ENCODE measurements around the gene ZNF770. TPM values are rescaled to one million over a fixed set of nuclear protein-coding genes. Genes with fewer than 3 reads are reported as not detected.
"Not testable (repeated sequence)": the region's sequence is repeated elsewhere in the genome, so short reads cannot be mapped to it uniquely, and the experiment has no call there.

ZNF770 gene
- total and polyA plus RNA-seq, 12 donors: 8.7 to 52.7 (median 39.0) TPM

DNA sequence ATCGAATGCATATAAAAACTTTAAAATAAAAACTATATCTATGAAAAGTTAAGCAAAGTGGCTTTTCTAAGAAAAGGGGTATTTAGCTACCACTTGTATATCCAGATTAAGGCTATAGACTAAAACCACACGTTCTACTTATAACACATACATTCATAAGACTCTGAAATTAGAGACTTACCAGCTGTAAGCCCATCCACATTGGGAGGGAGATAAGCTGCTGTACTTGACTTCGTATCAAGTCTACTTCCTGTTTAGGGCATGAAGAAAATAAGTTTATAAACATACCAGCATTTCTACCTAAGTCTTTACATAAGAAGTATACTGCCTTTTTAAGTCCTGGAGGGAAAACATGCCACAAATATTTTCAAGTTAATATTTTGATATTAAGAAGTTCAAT, 46.3 kb downstream of the ZNF770 start:
- Histone ChIP-seq H3K36me3 (peaks cover 0 to 94% (median 56%) of the 10 kb centered on the region in 9 donors), H3K9me3 (no peaks in the 10 kb centered on the region), H3K4me3 (no peak overlapping the region), H3K27ac (no peak overlapping the region), H3K27me3 (no peaks in the 10 kb centered on the region), H3K4me1 (peaks cover 0 to 8% (median 0%) of the 10 kb centered on the region in 9 donors)
- ATAC-seq (no peak), DNase-seq (no peak)
- intact Hi-C loops (cut with DNase I): no loop called here
- TF ChIP-seq, protein P1, sequence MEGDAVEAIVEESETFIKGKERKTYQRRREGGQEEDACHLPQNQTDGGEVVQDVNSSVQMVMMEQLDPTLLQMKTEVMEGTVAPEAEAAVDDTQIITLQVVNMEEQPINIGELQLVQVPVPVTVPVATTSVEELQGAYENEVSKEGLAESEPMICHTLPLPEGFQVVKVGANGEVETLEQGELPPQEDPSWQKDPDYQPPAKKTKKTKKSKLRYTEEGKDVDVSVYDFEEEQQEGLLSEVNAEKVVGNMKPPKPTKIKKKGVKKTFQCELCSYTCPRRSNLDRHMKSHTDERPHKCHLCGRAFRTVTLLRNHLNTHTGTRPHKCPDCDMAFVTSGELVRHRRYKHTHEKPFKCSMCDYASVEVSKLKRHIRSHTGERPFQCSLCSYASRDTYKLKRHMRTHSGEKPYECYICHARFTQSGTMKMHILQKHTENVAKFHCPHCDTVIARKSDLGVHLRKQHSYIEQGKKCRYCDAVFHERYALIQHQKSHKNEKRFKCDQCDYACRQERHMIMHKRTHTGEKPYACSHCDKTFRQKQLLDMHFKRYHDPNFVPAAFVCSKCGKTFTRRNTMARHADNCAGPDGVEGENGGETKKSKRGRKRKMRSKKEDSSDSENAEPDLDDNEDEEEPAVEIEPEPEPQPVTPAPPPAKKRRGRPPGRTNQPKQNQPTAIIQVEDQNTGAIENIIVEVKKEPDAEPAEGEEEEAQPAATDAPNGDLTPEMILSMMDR (IDR thresholded peaks at IDR 0.05): no peak
- WGBS, 2 donors: 61 to 69% methylated on average over 3 of the region's 3 CpGs

DNA sequence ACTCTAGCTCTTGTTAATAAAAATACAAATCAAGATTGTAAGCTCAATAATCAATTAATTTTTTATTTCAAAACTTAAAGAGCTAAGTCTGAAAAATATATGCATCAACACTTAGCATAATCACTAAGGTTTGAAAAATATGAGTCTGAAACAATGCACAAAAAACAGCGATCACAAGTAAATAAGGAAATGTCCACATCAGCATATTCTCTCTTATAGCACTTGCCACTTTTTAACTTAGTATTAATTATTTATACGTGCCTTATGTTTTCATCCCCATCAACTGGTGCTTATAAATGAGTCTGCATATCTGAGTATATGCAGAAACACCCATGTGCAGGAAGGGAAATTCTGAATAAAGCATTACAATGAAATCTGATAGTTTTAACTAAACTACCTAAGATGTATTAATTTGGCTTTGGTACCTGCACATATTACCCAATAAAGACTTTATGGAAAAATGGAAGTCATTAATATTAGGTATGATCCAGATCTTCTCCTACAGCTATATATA, 46.8 kb downstream of the ZNF770 start:
- ATAC-seq (no peak), DNase-seq (no peak)
- Histone ChIP-seq H3K36me3 (peaks cover 0 to 100% (median 56%) of the 10 kb centered on the region in 9 donors), H3K27me3 (no peaks in the 10 kb centered on the region), H3K9me3 (no peaks in the 10 kb centered on the region), H3K4me3 (no peak overlapping the region), H3K4me1 (peaks cover 0 to 8% (median 0%) of the 10 kb centered on the region in 9 donors), H3K27ac (no peak overlapping the region)
- 95 to 99% methylated on average over 2 of the region's 2 CpGs for WGBS, 2 donors
- TF ChIP-seq, protein P1 (IDR thresholded peaks at IDR 0.05): no peak
- intact Hi-C loops (cut with DNase I): no loop called here

DNA sequence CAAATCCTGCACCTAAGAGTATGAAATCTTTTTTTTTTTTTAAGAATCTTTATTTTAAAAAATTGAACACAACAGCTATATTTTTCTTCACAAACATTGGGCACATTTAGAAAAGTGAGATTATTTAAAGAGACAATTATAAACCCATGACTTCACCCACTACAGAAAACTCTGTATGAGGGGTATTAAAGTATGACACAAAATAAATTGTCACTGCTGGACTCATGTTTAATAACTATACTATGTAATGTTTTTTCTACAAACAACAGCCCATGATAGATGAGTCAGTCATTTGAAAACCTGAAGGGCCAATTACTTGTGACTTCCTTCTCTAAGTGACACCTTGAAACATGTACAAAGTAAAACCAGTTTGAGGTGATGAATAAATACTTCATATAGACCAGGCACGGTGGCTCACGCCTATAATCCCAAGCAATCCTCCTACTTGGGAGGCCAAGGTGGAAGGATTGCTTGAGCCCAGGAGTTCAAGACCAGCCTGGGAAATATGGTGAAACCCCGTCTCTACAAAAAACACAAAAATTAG, 54.6 kb downstream of the ZNF770 start:
- H3K27ac ChIP-seq: no peak overlapping the region
- ATAC-seq: no peak
- no peak for DNase-seq
- TF ChIP-seq, protein P1 (IDR thresholded peaks at IDR 0.05): no peak
- intact Hi-C loops (cut with DNase I): no loop called here
- H3K36me3 ChIP-seq: peaks cover 0 to 100% (median 71%) of the 10 kb centered on the region in 9 donors
- H3K4me1 ChIP-seq: no peaks in the 10 kb centered on the region
- no peaks in the 10 kb centered on the region for H3K27me3 ChIP-seq
- H3K4me3 ChIP-seq: no peak overlapping the region
- 92 to 97% methylated on average over 3 of the region's 3 CpGs for WGBS, 2 donors
- peaks cover 0 to 10% (median 0%) of the 10 kb centered on the region in 11 donors for H3K9me3 ChIP-seq

DNA sequence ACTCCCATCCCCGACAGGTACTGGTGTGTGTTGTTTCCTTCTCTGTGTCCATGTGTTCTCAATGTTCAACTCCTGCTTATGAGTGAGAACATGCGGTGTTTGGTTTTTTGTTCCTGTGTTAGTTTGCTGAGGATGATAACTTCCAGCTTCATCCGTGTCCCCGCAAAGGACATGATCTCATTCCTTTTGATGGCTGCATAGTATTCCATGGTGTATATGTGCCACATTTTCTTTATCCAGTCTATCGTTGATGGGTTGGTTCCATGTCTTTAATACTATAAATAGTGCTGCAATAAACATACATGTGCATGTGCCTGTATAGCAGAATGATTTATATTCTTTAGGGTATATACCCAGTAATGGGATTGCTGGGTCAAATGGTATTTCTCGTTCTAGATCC, 59.7 kb downstream of the ZNF770 start:
- H3K4me3 ChIP-seq, H3K4me1 ChIP-seq, DNase-seq, H3K27me3 ChIP-seq, ATAC-seq, H3K27ac ChIP-seq: not testable (repeated sequence)
- 94 to 96% methylated on average over 6 of the region's 6 CpGs for WGBS, 2 donors
- H3K36me3 ChIP-seq: peaks cover 0 to 96% (median 59%) of the 10 kb centered on the region in 9 donors
- H3K9me3 ChIP-seq: peaks cover 0 to 13% (median 0%) of the 10 kb centered on the region in 11 donors
- intact Hi-C loops (cut with DNase I): loop anchor here in 1 of 10 donors (10.0 kb wide), 1 partner anchor 224 kb away; no protein-coding TSS in a partner anchor

Other genes starting within 250 kb of the ZNF770 start
- under 1 TPM in 4 of 10 donors, not detected in 6; 0.07 to 0.13 (median 0.11) TPM for gene GJD2, start 233.3 kb downstream of the ZNF770 start, total RNA-seq
- under 1 TPM in 1 of 2 donors, not detected in 1; 0.01 TPM for gene GJD2, start 233.3 kb downstream of the ZNF770 start, polyA plus RNA-seq
- gene ACTC1, start 192.7 kb downstream of the ZNF770 start, total RNA-seq: over 10,000 TPM in 8 of 10 donors, 1,000 to 10,000 TPM in 2; 8,176 to 17,444 (median 13,199) TPM
- gene ACTC1, start 192.7 kb downstream of the ZNF770 start, polyA plus RNA-seq: 1,000 to 10,000 TPM; 3,470 to 5,497 TPM
- 10 to 100 TPM in 8 of 10 donors, 1 to 10 TPM in 2; 9.4 to 14.6 (median 10.8) TPM for gene AQR, start 18.5 kb downstream of the ZNF770 start, total RNA-seq
- 10 to 100 TPM in 1 of 2 donors, 1 to 10 TPM in 1; 6.5 to 11.4 TPM for gene AQR, start 18.5 kb downstream of the ZNF770 start, polyA plus RNA-seq
- gene NANOGP8, start 97.0 kb upstream of the ZNF770 start, total RNA-seq: under 1 TPM in 3 of 10 donors, not detected in 7; 0.44 to 0.64 (median 0.52) TPM
- gene NANOGP8, start 97.0 kb upstream of the ZNF770 start, polyA plus RNA-seq: not detected

All from heart right ventricle (tissue), 16 donors.